Suprapubic skin (tissue), 4 donors: ENCODE measurements around the gene SP100. TPM values are rescaled to one million over a fixed set of nuclear protein-coding genes. Genes with fewer than 3 reads are reported as not detected.
"Not testable (repeated sequence)": the region's sequence is repeated elsewhere in the genome, so short reads cannot be mapped to it uniquely, and the experiment has no call there.

ENCODE experiments used
- DNase-seq, 2 donors: peaks; one replicate each; pipeline ENCODE4 v3.0.0-alpha.2; 2019; ENCODE audit warnings: low spot score in 2 of 2
- H3K27ac ChIP-seq: fragments of 200-600 bp; sonication (generic); one replicate; pipeline ENCODE4 v1.5.1; 2019
- H3K27me3 ChIP-seq: fragments of 200-600 bp; sonication (generic); one replicate; pipeline ENCODE4 v1.5.1; 2019
- H3K36me3 ChIP-seq: fragments of 200-600 bp; sonication (generic); one replicate; pipeline ENCODE4 v1.5.1; 2019
- H3K4me1 ChIP-seq: fragments of 200-600 bp; sonication (generic); one replicate; pipeline ENCODE4 v1.5.1; 2019
- H3K4me3 ChIP-seq: fragments of 200-600 bp; sonication (generic); one replicate; pipeline ENCODE4 v1.5.1; 2019; ENCODE audit warnings: mild to moderate bottlenecking
- H3K9me3 ChIP-seq: fragments of 200-600 bp; sonication (generic); one replicate; pipeline ENCODE4 v1.5.1; 2019
- EP300 ChIP-seq: sonication (generic); formaldehyde crosslinking; IDR thresholded peaks from one replicate; pipeline ENCODE4 v1.6.1; 2017; ENCODE audit warnings: antibody characterized with exemption
- POLR2A ChIP-seq, 2 donors: fragments of 450-650 bp; IDR thresholded peaks; one replicate each; pipeline ENCODE4 v1.6.1; 2017; ENCODE audit warnings: antibody characterized with exemption in 2 of 2, mild to moderate bottlenecking in 2 of 2, moderate library complexity in 2 of 2
- POLR2AphosphoS5 ChIP-seq, 3 donors: sonication (generic); formaldehyde crosslinking; IDR thresholded peaks; one replicate each; pipeline ENCODE4 v1.6.1; 2017; ENCODE audit warnings: antibody characterized with exemption in 3 of 3
- WGBS: methylation state at CpG from one replicate; pipeline ENCODE4 v1.1.5; 2018; 5-methylcytosine and 5-hydroxymethylcytosine counted together
- total RNA-seq, 4 donors: library from RNA; depleted of rRNA; stranded (reverse); fragments of >200 nt; gene quantifications; one replicate each; pipeline ENCODE4 v1.1.0, GENCODE V29; 2016
- TF ChIP-seq, protein P1 (sequence below), 2 donors: fragments of 200-600 bp in 1 of 2; fragments of 450-650 bp in 1 of 2; sonication (generic) in 1 of 2; IDR thresholded peaks; one replicate each; pipeline ENCODE4 v1.5.1; 2016 to 2019; ENCODE audit warnings: antibody characterized with exemption in 2 of 2, mild to moderate bottlenecking in 1 of 2, moderate library complexity in 1 of 2

Gene SP100
- total RNA-seq, 4 donors from 2014 or later, result 38.7 to 118 (median 65.6) TPM

- peaks cover 6% of the 10 kb centered on the region for H3K36me3 ChIP-seq
- peaks cover 32% of the 10 kb centered on the region for H3K4me1 ChIP-seq
- WGBS, result 22% methylated on average over 3 of the region's 3 CpGs
- no peak for DNase-seq
- H3K9me3 ChIP-seq, result no peaks in the 10 kb centered on the region
- no peaks in the 10 kb centered on the region for H3K27me3 ChIP-seq
- peak overlapping the region; percentile 57 for H3K27ac ChIP-seq
- H3K4me3 ChIP-seq, result no peak overlapping the region
- TF ChIP-seq, protein P1, sequence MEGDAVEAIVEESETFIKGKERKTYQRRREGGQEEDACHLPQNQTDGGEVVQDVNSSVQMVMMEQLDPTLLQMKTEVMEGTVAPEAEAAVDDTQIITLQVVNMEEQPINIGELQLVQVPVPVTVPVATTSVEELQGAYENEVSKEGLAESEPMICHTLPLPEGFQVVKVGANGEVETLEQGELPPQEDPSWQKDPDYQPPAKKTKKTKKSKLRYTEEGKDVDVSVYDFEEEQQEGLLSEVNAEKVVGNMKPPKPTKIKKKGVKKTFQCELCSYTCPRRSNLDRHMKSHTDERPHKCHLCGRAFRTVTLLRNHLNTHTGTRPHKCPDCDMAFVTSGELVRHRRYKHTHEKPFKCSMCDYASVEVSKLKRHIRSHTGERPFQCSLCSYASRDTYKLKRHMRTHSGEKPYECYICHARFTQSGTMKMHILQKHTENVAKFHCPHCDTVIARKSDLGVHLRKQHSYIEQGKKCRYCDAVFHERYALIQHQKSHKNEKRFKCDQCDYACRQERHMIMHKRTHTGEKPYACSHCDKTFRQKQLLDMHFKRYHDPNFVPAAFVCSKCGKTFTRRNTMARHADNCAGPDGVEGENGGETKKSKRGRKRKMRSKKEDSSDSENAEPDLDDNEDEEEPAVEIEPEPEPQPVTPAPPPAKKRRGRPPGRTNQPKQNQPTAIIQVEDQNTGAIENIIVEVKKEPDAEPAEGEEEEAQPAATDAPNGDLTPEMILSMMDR (IDR thresholded peaks at IDR 0.05), result no peak
- TF ChIP-seq POLR2A (IDR thresholded peaks at IDR 0.05), result no peak
Observed at GRCh38 chr2:230408244-230408842, 7.7 kb upstream of the SP100 start.

- WGBS, result 31% methylated on average over 2 of the region's 2 CpGs
- H3K9me3 ChIP-seq, H3K36me3 ChIP-seq, DNase-seq, H3K27me3 ChIP-seq, H3K4me3 ChIP-seq, H3K27ac ChIP-seq: not testable (repeated sequence)
- peaks cover 40% of the 10 kb centered on the region for H3K4me1 ChIP-seq
Observed at GRCh38 chr2:230409316-230409715, 6.7 kb upstream of the SP100 start.

DNA sequence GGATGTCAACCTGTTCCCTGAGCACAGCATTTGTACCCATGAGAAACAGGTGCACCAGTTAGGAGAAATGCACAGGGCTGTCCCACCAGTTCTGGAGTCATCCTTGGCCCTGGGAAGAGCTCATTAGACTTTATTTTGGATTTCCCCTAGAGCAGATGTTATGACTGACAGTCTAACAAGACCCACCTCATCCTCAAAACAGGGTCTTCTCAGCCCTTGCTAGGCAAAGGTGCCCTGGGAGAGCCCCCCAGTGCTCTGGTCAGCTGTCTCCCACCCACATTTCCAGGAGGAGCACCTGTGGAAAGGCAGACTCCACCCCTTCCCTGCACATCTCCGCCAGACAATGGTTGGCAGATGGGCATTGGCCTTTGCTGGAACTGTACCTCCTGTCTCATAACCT is 5.7 kb upstream of the SP100 start:
- peaks cover 50% of the 10 kb centered on the region for H3K4me1 ChIP-seq
- no peaks in the 10 kb centered on the region for H3K27me3 ChIP-seq
- WGBS, result 94% methylated on average over 1 of the region's 1 CpG
- H3K4me3 ChIP-seq, result no peak overlapping the region
- DNase-seq, result no peak
- TF ChIP-seq EP300, result no peak
- TF ChIP-seq POLR2AphosphoS5 (IDR thresholded peaks at IDR 0.05), result no peak
- TF ChIP-seq, protein P1 (IDR thresholded peaks at IDR 0.05), result no peak
- no peak for TF ChIP-seq POLR2A (IDR thresholded peaks at IDR 0.05)
- H3K36me3 ChIP-seq, result no peaks in the 10 kb centered on the region
- H3K9me3 ChIP-seq, result no peaks in the 10 kb centered on the region
- H3K27ac ChIP-seq, result no peak overlapping the region

DNA sequence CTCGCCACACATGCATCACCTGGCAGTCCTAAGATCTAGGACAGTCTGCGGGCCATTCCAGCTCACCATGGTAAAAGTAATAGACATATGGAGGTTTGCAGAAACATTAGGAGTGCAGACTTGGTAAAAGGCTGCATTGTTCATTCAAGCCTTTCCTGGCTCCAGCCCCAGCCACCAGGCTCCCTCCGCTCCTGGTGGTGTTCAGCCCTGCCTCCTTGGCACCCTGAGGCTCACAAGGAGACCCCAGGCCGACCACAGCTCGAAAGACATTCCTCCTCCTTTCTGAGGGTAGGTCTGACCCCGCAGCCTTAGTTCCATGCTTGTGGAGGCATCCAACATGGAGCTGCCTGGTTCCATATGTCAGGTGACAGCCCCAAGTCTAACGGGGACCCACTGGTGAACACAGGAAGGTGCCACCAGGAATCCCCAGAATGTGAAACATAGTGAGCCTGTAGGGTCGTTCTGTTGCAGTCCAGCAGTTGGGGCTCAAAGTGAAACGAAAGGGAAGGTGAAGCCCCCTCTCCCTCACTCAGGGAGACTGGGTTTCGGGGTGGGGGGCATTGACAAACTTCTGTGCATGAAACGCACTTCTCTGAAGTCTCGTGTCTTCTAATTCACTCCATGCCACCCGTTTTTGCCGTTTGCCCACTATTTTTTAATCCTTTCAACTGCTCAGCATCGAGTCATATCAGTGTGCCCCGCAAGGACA is 5.0 kb upstream of the SP100 start:
- Histone ChIP-seq H3K4me1 (peaks cover 56% of the 10 kb centered on the region), H3K4me3 (peak overlapping the region; percentile 54), H3K27me3 (no peaks in the 10 kb centered on the region), H3K36me3 (no peaks in the 10 kb centered on the region), H3K27ac (peak overlapping the region; percentile 89), H3K9me3 (no peaks in the 10 kb centered on the region)
- DNase-seq, result peak in 1 of 2 donors; percentile 78
- TF ChIP-seq POLR2AphosphoS5 (IDR thresholded peaks at IDR 0.05) (no peak), POLR2A (IDR thresholded peaks at IDR 0.05) (no peak), EP300 (no peak)
- TF ChIP-seq, protein P1 (IDR thresholded peaks at IDR 0.05), result no peak
- 45% methylated on average over 15 of the region's 16 CpGs for WGBS

DNA sequence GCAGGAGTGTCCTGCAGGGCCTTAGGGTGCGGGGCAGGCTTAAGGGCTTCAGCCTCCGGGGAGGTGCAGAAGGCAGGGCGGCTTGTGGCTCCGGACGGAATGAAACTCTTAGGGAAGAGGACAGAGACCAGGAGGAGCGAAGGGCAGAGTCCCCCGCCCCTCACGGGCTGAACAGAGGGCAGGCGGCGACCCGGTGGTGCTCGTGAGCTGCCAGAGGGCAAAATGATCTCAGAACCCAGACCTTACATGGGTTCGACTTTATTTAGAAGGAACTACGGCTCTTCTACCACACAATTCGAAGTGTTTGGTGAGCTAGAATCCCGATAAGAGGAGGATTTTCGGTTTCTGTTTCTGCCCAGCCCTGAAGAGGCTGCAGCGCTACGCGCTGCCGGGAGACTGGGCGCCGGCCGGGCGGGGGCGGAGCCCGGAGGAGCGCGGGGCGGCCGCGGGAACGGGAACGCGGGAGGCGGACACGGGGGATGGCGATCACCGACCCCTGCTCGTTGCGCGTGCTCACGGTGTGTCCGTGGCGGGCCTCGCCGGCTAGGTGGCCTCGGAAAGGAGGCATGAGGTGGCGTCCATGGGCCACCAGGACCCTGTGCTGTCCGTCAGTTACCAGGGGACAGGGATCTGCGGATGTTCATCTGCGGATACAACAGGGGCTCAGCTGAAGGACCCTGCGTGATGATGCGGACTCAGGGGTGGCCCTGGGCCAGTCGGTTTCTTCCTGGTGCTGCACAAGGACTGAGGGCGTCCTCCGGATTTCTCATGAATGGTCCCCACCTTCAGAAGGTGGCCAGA is 4.2 kb upstream of the SP100 start:
- peak overlapping the region; percentile 54 for H3K4me3 ChIP-seq
- under 1% methylated on average over 24 of the region's 57 CpGs for WGBS

DNA sequence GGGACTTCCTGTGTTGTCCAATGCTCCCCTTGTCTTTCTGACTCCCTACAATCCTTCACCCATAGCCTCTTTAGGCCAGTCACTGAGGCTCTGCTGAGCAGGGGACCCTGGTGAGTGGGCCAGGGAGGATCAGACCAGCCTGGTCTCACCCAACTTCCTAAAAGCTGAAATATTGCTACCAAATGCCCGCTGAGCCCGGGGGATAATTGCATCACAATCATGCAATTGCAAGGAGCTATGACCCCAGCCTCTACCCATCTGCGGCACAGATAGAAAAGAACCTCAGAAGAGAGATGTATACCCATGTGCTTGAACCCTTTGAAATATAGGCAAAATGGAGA is 3.7 kb upstream of the SP100 start:
- Histone ChIP-seq H3K27me3 (no peaks in the 10 kb centered on the region), H3K27ac (peak overlapping the region; percentile 89), H3K36me3 (no peaks in the 10 kb centered on the region), H3K4me3 (peak overlapping the region; percentile 54), H3K9me3 (no peaks in the 10 kb centered on the region), H3K4me1 (peaks cover 60% of the 10 kb centered on the region)
- no peak for DNase-seq
- TF ChIP-seq, protein P1 (IDR thresholded peaks at IDR 0.05), result no peak
- TF ChIP-seq EP300, result no peak
- TF ChIP-seq POLR2A (IDR thresholded peaks at IDR 0.05), result no peak
- no peak for TF ChIP-seq POLR2AphosphoS5 (IDR thresholded peaks at IDR 0.05)
- 84% methylated on average over 3 of the region's 3 CpGs for WGBS

More for the DNA sequence above, 4.2 kb upstream of the SP100 start:
- peak; percentile 84 for DNase-seq
- Histone ChIP-seq H3K36me3 (no peaks in the 10 kb centered on the region), H3K4me1 (peaks cover 56% of the 10 kb centered on the region), H3K9me3 (no peaks in the 10 kb centered on the region), H3K27ac (peak overlapping the region; percentile 89), H3K27me3 (no peaks in the 10 kb centered on the region)
- TF ChIP-seq EP300 (no peak), POLR2AphosphoS5 (IDR thresholded peaks at IDR 0.05) (peak in 1 of 3 donors; percentile 11), POLR2A (IDR thresholded peaks at IDR 0.05) (peak in 1 of 2 donors; percentile 12)
